Erythroblast (primary cell): Measurements from ENCODE around the gene ZFYVE21.

Source experiments
- GATA1 ChIP-seq: IDR thresholded peaks from 2 replicates; pipeline ENCODE4 v1.6.1; 2011; ENCODE audit warnings: low read depth, mild to moderate bottlenecking, control low read depth, low read length, moderate library complexity
- POLR2A ChIP-seq: IDR thresholded peaks from 2 replicates; pipeline ENCODE4 v1.6.1; 2011; ENCODE audit warnings: mild to moderate bottlenecking, low read length

- TF ChIP-seq POLR2A (no peak), GATA1 (no peak)
These were observed 19.4 kb downstream of the ZFYVE21 start for GRCh38 chr14:103735022-103735421.
